ENCODE measurements around the gene MGMT. TPM values are rescaled to one million over a fixed set of nuclear protein-coding genes. Genes with fewer than 3 reads are reported as not detected.

MGMT gene
- total RNA-seq, 2 donors from 2014 or later: 18.3 to 25.5 TPM

DNA sequence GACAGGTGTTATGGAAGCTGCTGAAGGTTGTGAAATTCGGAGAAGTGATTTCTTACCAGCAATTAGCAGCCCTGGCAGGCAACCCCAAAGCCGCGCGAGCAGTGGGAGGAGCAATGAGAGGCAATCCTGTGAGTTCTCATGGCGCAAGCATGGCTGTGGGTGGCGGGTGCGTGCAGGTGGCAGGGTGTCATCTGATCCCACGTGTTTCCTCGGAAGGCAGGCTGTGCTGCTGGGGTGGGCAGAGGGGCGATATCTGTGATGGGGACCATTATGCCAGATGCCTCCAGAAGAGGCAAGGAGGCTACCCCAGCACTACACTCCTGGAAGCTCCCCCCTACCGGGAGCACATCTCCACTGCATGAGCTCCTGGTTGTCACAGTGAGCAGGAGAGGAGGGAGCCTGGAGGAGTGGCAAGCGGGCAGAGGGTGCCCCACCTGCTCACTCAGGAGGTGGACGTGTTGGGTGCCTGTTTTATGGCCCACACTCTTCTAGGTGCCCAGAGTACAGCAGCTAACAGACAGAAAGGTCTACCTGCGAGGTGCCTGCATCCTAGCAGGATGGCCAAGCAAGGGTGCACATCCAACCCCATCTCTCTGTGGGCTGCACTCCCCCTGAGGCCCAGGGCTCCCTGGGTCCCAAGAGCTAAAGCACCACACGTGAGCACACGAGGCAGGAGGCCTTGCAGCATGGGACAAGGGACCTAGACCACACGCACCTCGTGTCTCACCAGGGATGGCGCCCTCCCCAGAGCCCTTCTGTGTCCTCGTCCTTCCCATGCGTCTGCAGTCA, 292.4 kb downstream of the MGMT start:
- peaks cover 4 to 5% of the 10 kb centered on the region in 2 donors for H3K4me1 ChIP-seq (ENCODE audit: control insufficient read depth in 1 of 2, low read depth in 2 of 2)
- H3K27me3 ChIP-seq (replicated peaks; ENCODE audit: insufficient read depth): no peaks in the 10 kb centered on the region
- DNase-seq (ENCODE audit: low spot score): no peak
- peaks cover under 1% of the 10 kb centered on the region for H3K9me3 ChIP-seq
- no peak for ATAC-seq (ENCODE audit: insufficient number of reproducible peaks, low FRiP score, low read depth)
- TF ChIP-seq, protein P1, sequence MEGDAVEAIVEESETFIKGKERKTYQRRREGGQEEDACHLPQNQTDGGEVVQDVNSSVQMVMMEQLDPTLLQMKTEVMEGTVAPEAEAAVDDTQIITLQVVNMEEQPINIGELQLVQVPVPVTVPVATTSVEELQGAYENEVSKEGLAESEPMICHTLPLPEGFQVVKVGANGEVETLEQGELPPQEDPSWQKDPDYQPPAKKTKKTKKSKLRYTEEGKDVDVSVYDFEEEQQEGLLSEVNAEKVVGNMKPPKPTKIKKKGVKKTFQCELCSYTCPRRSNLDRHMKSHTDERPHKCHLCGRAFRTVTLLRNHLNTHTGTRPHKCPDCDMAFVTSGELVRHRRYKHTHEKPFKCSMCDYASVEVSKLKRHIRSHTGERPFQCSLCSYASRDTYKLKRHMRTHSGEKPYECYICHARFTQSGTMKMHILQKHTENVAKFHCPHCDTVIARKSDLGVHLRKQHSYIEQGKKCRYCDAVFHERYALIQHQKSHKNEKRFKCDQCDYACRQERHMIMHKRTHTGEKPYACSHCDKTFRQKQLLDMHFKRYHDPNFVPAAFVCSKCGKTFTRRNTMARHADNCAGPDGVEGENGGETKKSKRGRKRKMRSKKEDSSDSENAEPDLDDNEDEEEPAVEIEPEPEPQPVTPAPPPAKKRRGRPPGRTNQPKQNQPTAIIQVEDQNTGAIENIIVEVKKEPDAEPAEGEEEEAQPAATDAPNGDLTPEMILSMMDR (IDR thresholded peaks at IDR 0.05): no peak
- no peak overlapping the region for H3K4me3 ChIP-seq
- H3K27ac ChIP-seq: no peak overlapping the region
- no peaks in the 10 kb centered on the region for H3K36me3 ChIP-seq

DNA sequence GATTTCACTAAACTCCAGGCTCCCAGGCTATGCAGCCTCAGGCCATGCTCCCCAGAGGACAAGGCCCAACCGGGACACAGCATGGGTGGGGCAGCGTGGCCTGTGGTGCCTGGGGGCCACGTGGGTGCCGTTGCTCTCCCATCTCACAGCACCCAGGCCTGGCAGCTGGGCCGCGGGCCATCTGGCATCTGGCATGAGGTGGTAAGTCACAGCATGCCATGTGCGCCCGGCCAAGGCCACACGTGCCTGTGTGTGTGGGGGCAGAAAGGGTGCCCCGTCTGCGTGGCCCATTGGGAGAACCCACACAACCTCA, 292.9 kb downstream of the MGMT start:
- H3K9me3 ChIP-seq: no peaks in the 10 kb centered on the region
- H3K36me3 ChIP-seq: no peaks in the 10 kb centered on the region
- no peak for ATAC-seq (ENCODE audit: insufficient number of reproducible peaks, low FRiP score, low read depth)
- no peaks in the 10 kb centered on the region for H3K27me3 ChIP-seq (replicated peaks; ENCODE audit: insufficient read depth)
- TF ChIP-seq, protein P1 (IDR thresholded peaks at IDR 0.05): no peak
- no peak overlapping the region for H3K4me3 ChIP-seq
- peaks cover 4 to 5% of the 10 kb centered on the region in 2 donors for H3K4me1 ChIP-seq (ENCODE audit: control insufficient read depth in 1 of 2, low read depth in 2 of 2)
- H3K27ac ChIP-seq: no peak overlapping the region
- no peak for DNase-seq (ENCODE audit: low spot score)

DNA sequence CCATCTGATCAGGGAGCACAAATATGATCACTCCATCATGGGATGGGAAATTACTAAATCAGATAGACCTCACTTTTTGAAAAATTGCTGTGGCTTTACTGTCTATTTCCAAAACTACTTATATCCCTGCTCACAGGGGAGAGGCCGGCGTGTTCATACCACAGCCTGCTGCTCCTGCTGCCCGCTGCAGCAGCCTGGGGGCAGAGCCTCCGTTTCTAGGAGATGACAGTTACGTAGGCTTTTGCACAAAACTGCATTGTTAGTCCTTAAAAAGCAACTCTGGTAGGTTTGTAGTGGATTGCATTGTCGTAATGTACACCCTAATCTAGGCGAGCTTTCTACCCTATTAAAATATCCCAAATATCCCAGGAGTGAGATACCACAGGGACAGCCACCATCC, 293.4 kb downstream of the MGMT start:
- H3K36me3 ChIP-seq: no peaks in the 10 kb centered on the region
- no peak for ATAC-seq (ENCODE audit: insufficient number of reproducible peaks, low FRiP score, low read depth)
- peaks cover 4 to 5% of the 10 kb centered on the region in 2 donors for H3K4me1 ChIP-seq (ENCODE audit: control insufficient read depth in 1 of 2, low read depth in 2 of 2)
- TF ChIP-seq, protein P1 (IDR thresholded peaks at IDR 0.05): no peak
- no peak overlapping the region for H3K4me3 ChIP-seq
- H3K9me3 ChIP-seq: no peaks in the 10 kb centered on the region
- H3K27me3 ChIP-seq (replicated peaks; ENCODE audit: insufficient read depth): no peaks in the 10 kb centered on the region
- no peak overlapping the region for H3K27ac ChIP-seq
- no peak for DNase-seq (ENCODE audit: low spot score)

DNA sequence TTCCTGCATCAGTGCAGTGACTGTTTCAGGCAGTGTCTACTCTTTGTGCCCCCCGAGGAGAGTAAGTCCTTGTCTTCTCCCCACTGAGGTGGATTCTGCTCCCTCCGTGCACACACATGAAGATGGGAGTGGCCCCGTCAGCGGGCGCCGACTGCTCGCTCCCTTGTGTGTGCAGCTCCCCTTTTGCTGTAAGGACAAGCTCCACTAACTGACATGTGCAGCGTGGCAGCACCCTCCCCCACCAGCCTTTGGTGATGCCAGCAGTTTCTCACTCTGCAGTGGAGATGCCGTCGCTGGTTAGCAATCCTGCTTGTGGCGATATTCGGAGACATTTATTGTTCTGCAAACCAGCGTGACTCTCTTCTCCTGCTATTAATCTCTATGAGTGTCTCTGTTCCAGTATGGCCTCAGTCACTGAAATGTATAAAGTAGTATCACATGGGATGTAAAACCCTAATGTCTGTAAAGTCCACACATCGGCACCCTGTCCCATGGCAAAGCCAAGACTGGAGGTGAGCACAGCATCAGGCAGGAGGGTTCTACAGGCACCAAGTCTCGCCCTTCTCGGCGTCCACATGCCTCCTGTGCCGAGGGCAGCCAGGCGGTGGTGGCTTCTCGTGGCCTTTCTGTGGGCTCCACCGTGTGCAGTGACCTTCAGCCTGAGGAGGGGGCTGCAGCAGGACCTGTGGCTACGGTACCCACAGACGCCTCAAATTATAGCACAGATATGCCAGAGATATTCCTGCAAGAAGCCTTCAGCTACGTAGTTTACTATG, 294.3 kb downstream of the MGMT start:
- Histone ChIP-seq H3K36me3 (no peaks in the 10 kb centered on the region), H3K27ac (no peak overlapping the region), H3K9me3 (no peaks in the 10 kb centered on the region), H3K4me3 (no peak overlapping the region), H3K27me3 (replicated peaks; ENCODE audit: insufficient read depth) (no peaks in the 10 kb centered on the region), H3K4me1 (ENCODE audit: control insufficient read depth in 1 of 2, low read depth in 2 of 2) (peaks cover 4 to 5% of the 10 kb centered on the region in 2 donors)
- no peak for ATAC-seq (ENCODE audit: insufficient number of reproducible peaks, low FRiP score, low read depth)
- DNase-seq (ENCODE audit: low spot score): no peak
- TF ChIP-seq, protein P1 (IDR thresholded peaks at IDR 0.05): no peak
